Hematopoietic multipotent progenitor cell treated with erythropoietin and hydrocortisone succinate and interleukin-3 and kit ligand, for 6 days (in vitro differentiated cells): ENCODE results near the gene ZNF350.
"Not testable (repeated sequence)": the region's sequence is repeated elsewhere in the genome, so short reads cannot be mapped to it uniquely, and the experiment has no call there.

Experiments
- DNase-seq: peaks from one replicate; pipeline ENCODE4 v3.0.0-alpha.2; 2015

Gene ZNF350

GRCh38 chr19:51970718-51971117, 15.9 kb downstream of the ZNF350 start:
- DNase-seq: no peak

DNA sequence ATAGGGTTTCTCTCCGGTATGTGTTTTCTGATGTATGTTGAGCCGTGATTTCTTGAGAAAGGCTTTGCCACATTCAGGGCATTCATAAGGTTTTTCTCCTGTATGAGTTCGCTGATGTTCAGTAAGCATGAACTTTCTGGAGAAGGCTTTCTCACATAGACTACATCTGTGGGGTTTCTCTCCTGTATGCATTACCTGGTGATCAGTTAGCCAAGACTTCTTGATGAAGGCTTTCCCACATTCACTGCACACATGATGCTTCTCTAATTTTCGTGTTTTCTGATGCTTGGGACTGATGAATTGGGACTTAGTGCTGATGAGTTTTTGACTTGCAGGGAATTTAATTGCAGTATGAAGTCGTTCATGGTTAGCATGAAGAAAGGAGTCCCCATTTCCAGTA, 21.1 kb downstream of the ZNF350 start:
- DNase-seq: no peak

DNA sequence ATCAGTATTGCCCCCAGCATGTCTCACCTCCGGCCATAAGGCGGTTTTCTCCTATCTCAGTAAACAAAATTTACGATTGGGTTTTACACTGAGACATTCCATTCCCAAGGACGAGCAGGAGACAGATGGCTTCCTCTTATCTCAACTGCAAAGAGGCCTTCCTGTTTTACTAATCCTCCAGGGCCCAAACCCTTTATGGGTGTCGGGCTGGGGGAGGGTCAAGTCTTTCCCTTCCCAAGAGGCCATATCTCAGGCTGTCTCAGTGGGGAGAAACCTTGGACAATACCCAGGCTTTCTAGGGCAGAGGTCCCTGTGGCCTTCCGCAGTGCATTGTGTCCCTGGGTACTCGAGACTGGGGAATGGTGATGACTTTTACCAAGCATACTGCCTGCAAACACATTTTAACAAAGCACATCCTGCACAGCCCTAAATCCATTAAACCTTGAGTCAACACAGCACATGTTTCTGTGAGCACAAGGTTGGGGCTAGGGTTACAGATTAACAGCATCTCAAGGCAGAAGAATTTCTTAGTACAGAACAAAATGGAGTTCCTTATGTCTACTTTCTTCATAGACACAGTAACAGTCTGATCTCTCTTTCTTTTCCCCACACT, 25.9 kb downstream of the ZNF350 start:
- not testable (repeated sequence) for DNase-seq

DNA sequence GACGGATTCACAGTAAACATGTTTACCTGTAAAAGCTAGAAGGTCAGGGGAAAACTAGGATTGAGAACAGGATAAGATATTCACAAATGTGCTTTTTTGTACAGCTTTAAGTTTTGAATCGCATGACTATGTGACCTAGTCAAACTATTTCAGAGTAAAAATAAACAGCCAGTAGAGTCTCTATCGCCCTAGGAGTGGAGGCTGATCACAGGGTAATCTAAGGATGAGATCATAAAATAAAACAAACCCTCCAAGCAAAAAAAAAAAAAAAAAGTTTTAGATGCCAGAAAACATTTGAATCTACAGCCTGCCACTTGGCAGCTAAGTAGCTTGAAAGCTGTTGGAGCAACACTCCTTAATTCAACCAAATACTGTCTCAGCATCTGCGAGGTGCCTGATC, 26.8 kb downstream of the ZNF350 start:
- no peak for DNase-seq

DNA sequence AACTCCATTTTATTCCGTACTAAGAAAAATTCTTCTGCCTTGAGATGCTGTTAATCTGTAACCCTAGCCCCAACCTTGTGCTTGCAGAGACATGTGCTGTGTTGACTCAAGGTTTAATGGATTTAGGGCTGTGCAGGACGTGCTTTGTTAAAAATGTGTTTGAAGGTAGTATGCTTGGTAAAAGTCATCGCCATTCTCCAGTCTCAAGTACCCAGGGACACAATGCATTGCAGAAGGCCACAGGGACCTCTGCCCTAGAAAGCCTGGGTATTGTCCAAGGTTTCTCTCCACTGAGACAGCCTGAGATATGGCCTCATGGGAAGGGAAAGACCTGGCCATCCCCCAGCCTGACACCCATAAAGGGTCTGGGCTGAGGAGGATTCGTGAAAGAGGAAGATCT, 28.8 kb downstream of the ZNF350 start:
- DNase-seq: not testable (repeated sequence)

- no peak for DNase-seq
Observed at GRCh38 chr19:51948975-51949374, 37.7 kb downstream of the ZNF350 start.

GRCh38 chr19:51946602-51947001, 40.0 kb downstream of the ZNF350 start:
- no peak for DNase-seq

DNA sequence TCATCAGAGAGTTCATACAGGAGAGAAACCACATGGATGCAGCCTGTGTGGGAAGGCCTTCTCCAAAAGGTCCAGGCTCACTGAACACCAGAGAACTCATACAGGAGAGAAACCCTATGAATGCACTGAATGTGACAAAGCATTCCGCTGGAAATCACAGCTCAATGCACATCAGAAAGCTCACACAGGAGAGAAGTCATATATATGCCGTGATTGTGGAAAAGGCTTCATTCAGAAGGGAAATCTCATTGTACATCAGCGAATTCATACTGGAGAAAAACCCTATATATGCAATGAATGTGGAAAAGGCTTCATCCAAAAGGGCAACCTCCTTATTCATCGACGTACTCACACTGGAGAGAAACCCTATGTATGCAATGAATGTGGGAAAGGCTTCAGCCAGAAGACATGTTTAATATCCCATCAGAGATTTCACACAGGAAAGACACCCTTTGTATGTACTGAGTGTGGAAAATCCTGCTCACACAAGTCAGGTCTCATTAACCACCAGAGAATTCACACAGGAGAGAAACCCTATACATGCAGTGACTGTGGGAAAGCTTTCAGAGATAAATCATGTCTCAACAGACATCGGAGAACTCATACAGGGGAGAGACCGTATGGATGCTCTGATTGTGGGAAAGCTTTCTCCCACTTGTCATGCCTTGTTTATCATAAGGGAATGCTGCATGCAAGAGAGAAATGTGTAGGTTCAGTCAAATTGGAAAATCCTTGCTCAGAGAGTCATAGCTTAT, 41.7 kb downstream of the ZNF350 start:
- no peak for DNase-seq

- no peak for DNase-seq
Observed at GRCh38 chr19:51938936-51939335, 47.7 kb downstream of the ZNF350 start.

- no peak for DNase-seq
Observed at GRCh38 chr19:51931921-51932320, 54.7 kb downstream of the ZNF350 start.

GRCh38 chr19:51927859-51928258, 58.8 kb downstream of the ZNF350 start:
- no peak for DNase-seq

DNA sequence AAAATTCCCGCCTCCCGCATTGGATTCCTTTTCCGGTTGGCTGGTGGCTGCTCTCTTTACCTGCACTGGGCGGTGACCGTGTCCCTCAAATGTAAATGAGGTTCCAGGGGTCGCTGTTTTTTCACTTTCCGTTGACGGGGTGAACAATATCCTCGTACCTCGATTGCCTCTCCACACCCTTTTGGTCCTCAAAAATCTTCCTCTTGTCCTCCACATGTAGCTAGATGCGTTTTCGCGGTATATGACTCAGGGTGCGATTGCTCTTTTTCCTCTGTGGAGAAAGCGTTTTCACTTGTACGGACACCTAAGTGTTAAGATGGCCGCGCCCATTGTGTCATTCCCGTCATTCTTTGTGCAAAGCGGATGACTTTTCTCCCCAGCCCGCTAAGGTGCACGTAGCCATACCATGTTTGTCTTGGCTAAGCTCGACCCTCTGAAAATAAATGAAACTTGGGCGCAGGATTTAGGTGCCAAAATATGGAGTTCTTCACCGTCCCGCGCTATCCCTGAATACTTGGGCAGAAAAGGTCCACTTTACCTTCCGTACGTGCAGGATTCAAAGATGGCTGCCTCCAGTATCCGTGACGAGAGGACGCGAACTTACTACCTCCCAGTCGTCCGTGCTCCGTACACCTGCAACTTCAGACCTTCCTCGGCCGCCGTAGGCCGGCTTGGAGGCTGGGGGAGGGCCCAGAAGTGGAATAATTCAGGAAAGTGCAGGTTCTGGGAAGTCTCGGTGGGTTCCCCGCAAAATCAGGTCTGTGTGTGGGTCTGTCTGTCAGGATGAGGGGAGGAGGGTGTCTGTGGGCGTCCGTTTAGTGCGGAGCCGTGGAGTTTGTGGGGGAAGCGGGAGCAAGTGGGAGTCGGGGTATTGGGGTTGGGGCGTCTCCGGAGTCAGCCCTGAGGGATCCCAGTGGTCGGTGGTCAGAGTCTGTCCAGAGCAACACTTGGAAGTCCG, 59.6 kb downstream of the ZNF350 start, which contains the start of gene ZNF613:
TSS of gene ZNF613 (plus strand) at position 689 of the 958 bp plus-strand sequence. CDS start 8,749 bp downstream, outside the sequence.
- peak; percentile 97 for DNase-seq

GRCh38 chr19:51926426-51926783, 60.2 kb downstream of the ZNF350 start:
- no peak for DNase-seq

- no peak for DNase-seq
Observed at GRCh38 chr19:51921949-51922348, 64.7 kb downstream of the ZNF350 start.

GRCh38 chr19:51919606-51920005, 67.0 kb downstream of the ZNF350 start:
- no peak for DNase-seq

- no peak for DNase-seq
Observed at GRCh38 chr19:51916167-51916566, 70.5 kb downstream of the ZNF350 start.

- DNase-seq: no peak
Observed at GRCh38 chr19:51915324-51915867, 71.2 kb downstream of the ZNF350 start.
